Measurements from ENCODE around the gene DOK5.

The DOK5 gene

DNA sequence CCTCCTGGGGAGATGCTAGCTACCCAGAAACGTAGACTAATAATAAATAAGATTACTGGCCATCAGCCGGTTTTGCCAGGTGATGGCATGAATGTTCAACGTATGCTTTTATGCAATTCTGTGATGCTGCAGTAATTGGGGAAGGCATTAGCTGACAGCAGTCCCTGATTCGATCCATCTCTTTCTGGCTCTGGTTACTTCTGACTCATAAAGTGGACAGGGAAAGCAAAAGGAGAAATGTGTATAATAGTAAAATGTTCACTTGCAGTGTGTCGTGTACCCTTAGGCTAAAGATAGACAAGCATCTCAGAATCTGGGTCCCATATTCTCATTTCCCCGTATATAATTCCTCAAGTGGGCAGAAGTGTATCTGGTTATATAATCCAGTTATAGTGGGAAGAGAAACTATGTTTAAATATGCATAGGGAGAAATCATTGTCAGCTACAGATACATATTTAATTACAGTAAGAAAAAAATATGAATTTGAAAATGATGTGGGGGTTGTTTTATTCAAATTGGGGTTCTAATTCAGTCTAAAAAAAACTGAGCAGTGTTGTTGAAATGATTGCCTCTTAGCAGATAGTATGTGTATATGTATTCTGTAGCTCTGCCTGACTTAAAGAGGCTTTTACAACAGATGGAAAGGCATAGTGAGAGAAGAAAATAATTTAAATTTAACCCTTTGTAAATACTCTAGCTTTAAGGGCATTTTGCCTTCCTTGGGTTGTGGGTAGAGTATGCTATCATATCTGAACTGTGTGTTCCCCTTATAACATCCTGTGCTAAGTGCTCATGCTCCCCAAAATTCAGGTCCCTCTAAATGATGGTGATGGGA is 40.6 kb downstream of the DOK5 start:
- Histone ChIP-seq H3K4me3 (ENCODE audit: low read depth, low read length) (no peak overlapping the region), H3K27ac (no peak overlapping the region), H3K27me3 (replicated peaks) (no peaks in the 10 kb centered on the region), H3K36me3 (replicated peaks) (no peaks in the 10 kb centered on the region)
- no peak for DNase-seq
- TF ChIP-seq, protein P1, sequence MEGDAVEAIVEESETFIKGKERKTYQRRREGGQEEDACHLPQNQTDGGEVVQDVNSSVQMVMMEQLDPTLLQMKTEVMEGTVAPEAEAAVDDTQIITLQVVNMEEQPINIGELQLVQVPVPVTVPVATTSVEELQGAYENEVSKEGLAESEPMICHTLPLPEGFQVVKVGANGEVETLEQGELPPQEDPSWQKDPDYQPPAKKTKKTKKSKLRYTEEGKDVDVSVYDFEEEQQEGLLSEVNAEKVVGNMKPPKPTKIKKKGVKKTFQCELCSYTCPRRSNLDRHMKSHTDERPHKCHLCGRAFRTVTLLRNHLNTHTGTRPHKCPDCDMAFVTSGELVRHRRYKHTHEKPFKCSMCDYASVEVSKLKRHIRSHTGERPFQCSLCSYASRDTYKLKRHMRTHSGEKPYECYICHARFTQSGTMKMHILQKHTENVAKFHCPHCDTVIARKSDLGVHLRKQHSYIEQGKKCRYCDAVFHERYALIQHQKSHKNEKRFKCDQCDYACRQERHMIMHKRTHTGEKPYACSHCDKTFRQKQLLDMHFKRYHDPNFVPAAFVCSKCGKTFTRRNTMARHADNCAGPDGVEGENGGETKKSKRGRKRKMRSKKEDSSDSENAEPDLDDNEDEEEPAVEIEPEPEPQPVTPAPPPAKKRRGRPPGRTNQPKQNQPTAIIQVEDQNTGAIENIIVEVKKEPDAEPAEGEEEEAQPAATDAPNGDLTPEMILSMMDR (IDR thresholded peaks at IDR 0.05; ENCODE audit: low read depth, low read length, missing control alignments) = no peak
- in situ Hi-C loops (cut with HindIII; ENCODE audit: low pct_ligation_motif_present, low sequenced_read_pairs) = no loop called here

DNA sequence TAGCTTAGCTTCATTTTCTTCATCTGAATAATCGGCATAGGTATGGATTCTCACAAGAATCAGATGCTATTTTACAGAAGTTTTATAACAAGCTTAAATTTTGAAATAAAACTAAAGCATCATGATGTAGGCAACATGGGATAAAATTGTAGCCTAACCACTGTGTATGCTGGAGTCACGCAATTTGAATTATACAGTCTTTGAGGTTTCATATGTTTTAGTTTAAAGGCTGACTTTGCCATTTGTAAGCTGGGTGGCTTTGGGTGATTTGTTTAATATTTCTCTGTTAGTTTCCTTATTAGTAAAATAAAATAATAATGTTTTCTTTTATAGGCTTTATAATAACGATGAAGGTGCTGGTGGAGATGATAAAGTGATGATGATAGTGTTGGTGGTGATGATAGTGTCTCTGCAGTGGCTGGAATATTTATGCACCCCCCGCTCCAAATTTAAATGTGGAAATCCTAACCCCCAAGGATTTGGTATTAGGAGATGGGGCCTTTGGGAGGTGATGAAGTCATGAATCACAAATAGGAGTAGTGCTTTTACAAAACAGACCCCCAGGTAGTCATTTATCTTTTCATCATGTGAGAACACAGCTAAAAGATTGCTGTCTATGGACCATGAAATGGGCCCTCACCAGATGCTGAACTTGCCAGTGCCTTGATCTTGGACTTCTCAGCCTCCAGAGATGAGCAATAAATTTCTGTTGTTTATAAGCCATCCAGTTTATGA is 42.0 kb downstream of the DOK5 start:
- TF ChIP-seq, protein P1 (IDR thresholded peaks at IDR 0.05; ENCODE audit: low read depth, low read length, missing control alignments) = no peak
- Histone ChIP-seq H3K4me3 (ENCODE audit: low read depth, low read length) (no peak overlapping the region), H3K36me3 (replicated peaks) (no peaks in the 10 kb centered on the region), H3K27me3 (replicated peaks) (no peaks in the 10 kb centered on the region), H3K27ac (no peak overlapping the region)
- in situ Hi-C loops (cut with HindIII; ENCODE audit: low pct_ligation_motif_present, low sequenced_read_pairs) = no loop called here
- no peak for DNase-seq

DNA sequence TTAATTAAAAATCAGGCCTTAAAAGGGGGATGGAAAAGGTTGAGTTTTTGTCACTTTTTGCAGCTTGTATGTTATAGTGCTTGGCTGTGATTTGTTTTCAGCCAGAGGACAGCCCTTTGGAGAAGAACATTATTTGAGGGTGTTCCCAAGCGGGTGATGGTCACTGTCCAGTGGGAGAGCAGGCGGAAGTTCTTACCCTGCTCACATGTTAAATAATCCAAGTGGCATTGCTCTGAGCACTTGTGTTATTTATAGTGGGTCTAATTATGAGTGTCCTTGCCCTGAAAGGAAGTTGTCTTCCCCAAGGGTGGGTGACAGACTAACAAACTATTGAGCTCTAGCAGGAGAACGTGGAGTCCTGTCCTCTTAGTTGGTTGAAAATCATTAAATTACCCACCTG is 49.5 kb downstream of the DOK5 start:
- in situ Hi-C loops (cut with HindIII; ENCODE audit: low pct_ligation_motif_present, low sequenced_read_pairs) = no loop called here
- Histone ChIP-seq H3K4me3 (ENCODE audit: low read depth, low read length) (no peak overlapping the region), H3K27me3 (replicated peaks) (no peaks in the 10 kb centered on the region), H3K36me3 (replicated peaks) (no peaks in the 10 kb centered on the region), H3K27ac (no peak overlapping the region)
- TF ChIP-seq, protein P1 (IDR thresholded peaks at IDR 0.05; ENCODE audit: low read depth, low read length, missing control alignments) = no peak
- DNase-seq = no peak

DNA sequence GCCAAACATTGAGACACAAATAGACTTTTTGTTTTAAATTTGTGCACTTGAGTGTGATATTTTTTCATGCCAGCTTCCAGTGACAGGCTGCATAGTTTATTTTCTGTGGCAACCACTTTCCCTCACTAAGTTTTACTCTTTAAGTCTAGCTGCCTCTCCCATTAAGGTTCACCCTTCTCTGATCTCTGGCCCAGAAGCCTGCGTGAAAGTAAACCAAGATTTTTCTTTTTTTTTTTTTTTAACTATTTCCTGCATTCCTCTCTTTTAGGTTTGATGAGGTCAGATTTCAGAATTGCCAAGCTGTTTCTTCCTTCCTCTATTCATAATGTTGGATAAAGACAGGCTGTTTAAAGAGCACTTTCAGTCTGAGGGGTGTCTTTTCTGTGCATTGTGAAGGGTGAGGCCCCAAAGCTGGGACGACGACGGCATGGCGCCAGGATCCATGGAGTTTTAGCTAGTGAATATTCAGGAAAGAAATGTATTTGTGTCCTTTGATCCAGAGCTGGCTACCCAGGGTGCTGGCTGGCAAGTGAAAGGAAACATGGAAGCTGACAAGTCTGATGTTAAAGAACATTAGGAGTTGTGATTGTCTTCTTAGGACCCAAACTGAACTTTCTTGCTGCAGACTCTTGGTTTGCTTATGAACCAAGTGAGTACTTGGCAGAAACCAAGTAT is 50.7 kb downstream of the DOK5 start:
- Histone ChIP-seq H3K4me3 (ENCODE audit: low read depth, low read length) (no peak overlapping the region), H3K27me3 (replicated peaks) (no peaks in the 10 kb centered on the region), H3K36me3 (replicated peaks) (no peaks in the 10 kb centered on the region), H3K27ac (no peak overlapping the region)
- TF ChIP-seq, protein P1 (IDR thresholded peaks at IDR 0.05; ENCODE audit: low read depth, low read length, missing control alignments) = no peak
- in situ Hi-C loops (cut with HindIII; ENCODE audit: low pct_ligation_motif_present, low sequenced_read_pairs) = no loop called here
- DNase-seq = no peak

DNA sequence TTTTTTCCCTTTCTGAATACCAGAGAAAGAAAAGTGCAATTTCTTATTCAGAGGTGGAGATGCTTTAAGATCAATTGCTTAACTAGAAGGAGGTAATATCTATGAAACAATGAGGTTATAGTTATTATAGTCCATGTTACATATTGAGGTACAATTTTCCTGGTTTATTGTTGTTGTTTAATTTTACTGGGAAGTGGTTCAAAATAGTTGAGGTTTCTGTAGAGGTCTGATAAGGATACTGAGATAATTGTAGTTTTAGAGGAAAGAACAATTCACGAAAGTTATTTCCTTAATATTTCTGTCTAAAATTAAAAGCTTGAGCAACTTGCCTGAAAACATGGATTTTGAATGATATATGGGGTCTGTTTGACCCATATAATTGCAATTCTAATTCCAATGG is 51.4 kb downstream of the DOK5 start:
- H3K27ac ChIP-seq = no peak overlapping the region
- in situ Hi-C loops (cut with HindIII; ENCODE audit: low pct_ligation_motif_present, low sequenced_read_pairs) = no loop called here
- no peaks in the 10 kb centered on the region for H3K27me3 ChIP-seq (replicated peaks)
- DNase-seq = no peak
- TF ChIP-seq, protein P1 (IDR thresholded peaks at IDR 0.05; ENCODE audit: low read depth, low read length, missing control alignments) = no peak
- no peaks in the 10 kb centered on the region for H3K36me3 ChIP-seq (replicated peaks)
- no peak overlapping the region for H3K4me3 ChIP-seq (ENCODE audit: low read depth, low read length)

All from brain microvascular endothelial cell (primary cell).